ENCODE results near the gene TRPV3.

DNA sequence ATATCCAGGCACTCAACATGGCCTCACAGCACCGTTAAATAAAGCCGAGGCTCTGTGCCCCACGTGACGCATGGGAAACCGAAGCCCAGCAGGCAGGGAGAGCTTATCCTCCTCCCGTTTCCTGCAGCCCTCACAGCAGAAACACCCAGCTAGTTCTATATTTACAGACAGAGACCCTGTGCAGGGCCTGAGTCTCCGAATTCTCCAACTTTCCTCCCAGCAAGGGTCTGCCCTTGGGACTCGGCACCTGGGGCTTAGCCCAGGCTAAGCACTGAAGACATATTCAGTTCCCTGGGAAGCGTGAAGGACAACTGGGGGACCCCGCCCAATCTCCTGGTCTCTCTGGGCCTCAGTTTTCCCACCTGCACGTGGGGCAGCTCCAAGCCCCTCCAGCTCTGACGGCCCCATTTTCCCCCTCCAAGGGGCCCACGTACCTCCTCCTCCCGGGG is 29.2 kb downstream of the TRPV3 start:
- TF ChIP-seq, protein P1, sequence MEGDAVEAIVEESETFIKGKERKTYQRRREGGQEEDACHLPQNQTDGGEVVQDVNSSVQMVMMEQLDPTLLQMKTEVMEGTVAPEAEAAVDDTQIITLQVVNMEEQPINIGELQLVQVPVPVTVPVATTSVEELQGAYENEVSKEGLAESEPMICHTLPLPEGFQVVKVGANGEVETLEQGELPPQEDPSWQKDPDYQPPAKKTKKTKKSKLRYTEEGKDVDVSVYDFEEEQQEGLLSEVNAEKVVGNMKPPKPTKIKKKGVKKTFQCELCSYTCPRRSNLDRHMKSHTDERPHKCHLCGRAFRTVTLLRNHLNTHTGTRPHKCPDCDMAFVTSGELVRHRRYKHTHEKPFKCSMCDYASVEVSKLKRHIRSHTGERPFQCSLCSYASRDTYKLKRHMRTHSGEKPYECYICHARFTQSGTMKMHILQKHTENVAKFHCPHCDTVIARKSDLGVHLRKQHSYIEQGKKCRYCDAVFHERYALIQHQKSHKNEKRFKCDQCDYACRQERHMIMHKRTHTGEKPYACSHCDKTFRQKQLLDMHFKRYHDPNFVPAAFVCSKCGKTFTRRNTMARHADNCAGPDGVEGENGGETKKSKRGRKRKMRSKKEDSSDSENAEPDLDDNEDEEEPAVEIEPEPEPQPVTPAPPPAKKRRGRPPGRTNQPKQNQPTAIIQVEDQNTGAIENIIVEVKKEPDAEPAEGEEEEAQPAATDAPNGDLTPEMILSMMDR (IDR thresholded peaks at IDR 0.05; ENCODE audit: low read length): no peak
- no peak for TF ChIP-seq EZH2 (IDR thresholded peaks at IDR 0.05; ENCODE audit: borderline replicate concordance, low read length)
